ENCODE results near the gene EYA3. TPM values are rescaled to one million over a fixed set of nuclear protein-coding genes. Genes with fewer than 3 reads are reported as not detected.

The EYA3 gene
- polyA plus RNA-seq, 12 donors = 17.7 to 24.6 (median 20.6) TPM; not detected in 1

GRCh38 chr1:27972141-27972540 is 116.3 kb downstream of the EYA3 start:
- no peak for DNase-seq

- no peak for DNase-seq
These were observed 116.7 kb downstream of the EYA3 start for GRCh38 chr1:27971674-27972073.

GRCh38 chr1:27970401-27970800 is 118.0 kb downstream of the EYA3 start:
- no peak for DNase-seq

- DNase-seq = no peak
These were observed 119.7 kb downstream of the EYA3 start for GRCh38 chr1:27968692-27969091.

GRCh38 chr1:27967884-27968466 is 120.4 kb downstream of the EYA3 start:
- no peak for DNase-seq

GRCh38 chr1:27967106-27967883 is 121.1 kb downstream of the EYA3 start:
- no peak for DNase-seq

- no peak for DNase-seq
These were observed 121.9 kb downstream of the EYA3 start for GRCh38 chr1:27966402-27967105.

- no peak for DNase-seq
These were observed 125.0 kb downstream of the EYA3 start for GRCh38 chr1:27963393-27963792.

GRCh38 chr1:27961646-27962221 is 126.7 kb downstream of the EYA3 start:
- DNase-seq = no peak

- DNase-seq = no peak
These were observed 127.4 kb downstream of the EYA3 start for GRCh38 chr1:27960762-27961645.

GRCh38 chr1:27959792-27960603 is 128.4 kb downstream of the EYA3 start, which contains the start of gene XKR8:
Gene XKR8 (plus strand): TSS chr1:27959973. CDS start chr1:27960070, 97 bp downstream.
- DNase-seq = peak; percentile 85

- DNase-seq = no peak
These were observed 129.9 kb downstream of the EYA3 start for GRCh38 chr1:27958513-27958912.

GRCh38 chr1:27957655-27958054 is 130.8 kb downstream of the EYA3 start:
- no peak for DNase-seq

GRCh38 chr1:27956761-27957160 is 131.6 kb downstream of the EYA3 start:
- no peak for DNase-seq

- no peak for DNase-seq
These were observed 133.3 kb downstream of the EYA3 start for GRCh38 chr1:27955076-27955475.

GRCh38 chr1:27954186-27954585 is 134.2 kb downstream of the EYA3 start:
- DNase-seq = no peak

GRCh38 chr1:27952147-27952546 is 136.3 kb downstream of the EYA3 start:
- DNase-seq = no peak

GRCh38 chr1:27951396-27951795 is 137.0 kb downstream of the EYA3 start:
- DNase-seq = no peak

- no peak for DNase-seq
These were observed 139.4 kb downstream of the EYA3 start for GRCh38 chr1:27949027-27949426.

- no peak for DNase-seq
These were observed 143.4 kb downstream of the EYA3 start for GRCh38 chr1:27945020-27945419.
